Spleen (tissue), 11 donors: ENCODE results near the gene EPHA2. TPM values are rescaled to one million over a fixed set of nuclear protein-coding genes. Genes with fewer than 3 reads are reported as not detected.

Experiments used
- DNase-seq: peaks from one replicate; pipeline ENCODE4 v3.0.0-alpha.2; 2020
- H3K27ac ChIP-seq, 8 donors: fragments of 200-600 bp; sonication (generic) in 7 of 8; 1 replicate in 4 of 8; 2 replicates in 4 of 8; pipeline versions ENCODE4 v1.5.0 to v1.8.0; 2016 to 2021; ENCODE audit warnings: inconsistent platforms in 4 of 8, mild to moderate bottlenecking in 4 of 8, moderate library complexity in 1 of 8
- H3K27me3 ChIP-seq, 7 donors: fragments of 200-600 bp; sonication (generic) in 6 of 7; replicated peaks in 1 of 7; 1 replicate in 4 of 7; 2 replicates in 3 of 7; pipeline versions ENCODE4 v1.5.0 to v1.8.0; 2016 to 2021; ENCODE audit warnings: inconsistent platforms in 3 of 7, mild to moderate bottlenecking in 1 of 7
- H3K36me3 ChIP-seq, 6 donors: fragments of 200-600 bp; sonication (generic) in 5 of 6; 1 replicate in 4 of 6; 2 replicates in 2 of 6; pipeline versions ENCODE4 v1.5.0 to v1.8.0; 2016 to 2021; ENCODE audit warnings: inconsistent platforms in 2 of 6
- H3K4me1 ChIP-seq, 6 donors: fragments of 200-600 bp; sonication (generic) in 5 of 6; 1 replicate in 3 of 6; 2 replicates in 3 of 6; pipeline versions ENCODE4 v1.5.0 to v1.8.0; 2016 to 2021; ENCODE audit warnings: inconsistent platforms in 3 of 6
- H3K4me3 ChIP-seq, 8 donors: fragments of 200-600 bp; sonication (generic) in 7 of 8; 1 replicate in 4 of 8; 2 replicates in 4 of 8; pipeline versions ENCODE4 v1.5.0 to v1.8.0; 2016 to 2021; ENCODE audit warnings: inconsistent platforms in 4 of 8, mild to moderate bottlenecking in 4 of 8, moderate library complexity in 2 of 8
- H3K9me3 ChIP-seq, 8 donors: fragments of 200-600 bp; sonication (generic) in 7 of 8; 1 replicate in 4 of 8; 2 replicates in 4 of 8; pipeline versions ENCODE4 v1.5.0 to v1.8.0; 2016 to 2021; ENCODE audit warnings: inconsistent platforms in 4 of 8
- POLR2A ChIP-seq, 3 donors: fragments of 450-650 bp; IDR thresholded peaks; one replicate each; pipeline ENCODE4 v1.5.1; 2017; ENCODE audit warnings: antibody characterized with exemption in 3 of 3, mild to moderate bottlenecking in 1 of 3
- POLR2AphosphoS5 ChIP-seq, 3 donors: sonication (generic); formaldehyde crosslinking; IDR thresholded peaks; one replicate each; pipeline ENCODE4 v1.5.1; 2017; ENCODE audit warnings: antibody characterized with exemption in 3 of 3
- WGBS, 5 donors: extraction: QIAGEN DNeasy Blood & Tissue Kit in 3 of 5; methylation state at CpG; one replicate each; pipeline versions ENCODE4 v1.1.5 to v1.1.7; 2013 to 2018; 5-methylcytosine and 5-hydroxymethylcytosine counted together
- intact Hi-C: fragments of 100-400 bp; cut with DNase I; formaldehyde crosslinking; loops from one replicate; pipeline ENCODE4 v1.15.0; 2023; ENCODE audit warnings: low total_unique reads
- polyA plus RNA-seq, 3 donors: library from polyadenylated mRNA; stranded (reverse); fragments of 200-250 nt; gene quantifications; one replicate each; pipeline ENCODE4 v1.2.1, GENCODE V29; 2013
- total RNA-seq, 7 donors: library from RNA; depleted of rRNA in 3 of 7; stranded (reverse); fragments of >200 nt in 3 of 7; fragmentation: NEBNext Ultra II Directional in 4 of 7; extraction: Animal tissue kit (Norgen Biotek cat#: 25700) in 4 of 7; gene quantifications; one replicate each; pipeline versions ENCODE4 v1.1.0 to v1.2.1, GENCODE V29; 2016 to 2021
- TF ChIP-seq, protein P1 (sequence below), 11 experiments: fragments of 200-600 bp in 7 of 11; fragments of 450-650 bp in 4 of 11; sonication (generic) in 4 of 11; IDR thresholded peaks in 8 of 11; conservative IDR thresholded peaks in 3 of 11; 1 replicate in 7 of 11; 2 replicates in 4 of 11; pipeline versions ENCODE4 v1.4.0 to v1.8.0; 2016 to 2021; ENCODE audit warnings: antibody characterized with exemption in 11 of 11, inconsistent platforms in 4 of 11, mild to moderate bottlenecking in 1 of 11
- donor health status: healthy with polysubstance abuse.
- donor health status: DM: no; HTN: no; CAD: no; lungs with moderate emphysema.
- donor health status: DM: no; HTN: no; CAD: no.
- donor health status: Bipolar disorder and iron deficiency.
- donor health status: healthy.
- donor health status: DM: no; HTN: no; CAD: no.
- donor health status: DM: yes; HTN: yes; CAD: no.

EPHA2 gene
- total and polyA plus RNA-seq, 10 donors, result 2.0 to 35.7 (median 14.8) TPM

DNA sequence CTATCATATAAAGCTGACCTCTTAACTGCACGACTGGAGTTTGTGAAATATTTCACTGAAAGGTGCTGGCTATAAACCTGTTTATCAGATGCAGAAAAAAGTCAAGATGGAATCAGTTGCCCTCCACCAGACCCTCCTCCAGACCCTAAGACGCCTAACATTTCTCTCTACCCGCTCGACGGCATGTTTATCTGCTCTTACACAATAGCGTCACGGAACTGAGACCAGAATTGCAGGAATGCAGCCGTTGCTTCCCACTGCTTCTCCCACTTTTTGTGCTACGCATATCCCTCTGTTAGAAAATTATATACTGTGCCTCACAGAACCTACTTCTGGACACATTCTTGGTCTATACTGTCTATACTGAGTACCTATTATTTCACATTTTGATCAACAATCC is 54.2 kb downstream of the EPHA2 start:
- H3K4me3 ChIP-seq, result no peak overlapping the region
- no peaks in the 10 kb centered on the region for H3K36me3 ChIP-seq
- no peaks in the 10 kb centered on the region for H3K27me3 ChIP-seq
- DNase-seq, result no peak
- H3K27ac ChIP-seq, result no peak overlapping the region
- H3K4me1 ChIP-seq, result peaks cover 0 to 5% (median 0%) of the 10 kb centered on the region in 6 donors
- 69 to 88% (median 80%) methylated on average over 9 of the region's 9 CpGs for WGBS, 5 donors
- intact Hi-C loops, result no loop called here
- TF ChIP-seq POLR2A (IDR thresholded peaks at IDR 0.05) (no peak), POLR2AphosphoS5 (IDR thresholded peaks at IDR 0.05) (no peak)
- TF ChIP-seq, protein P1, sequence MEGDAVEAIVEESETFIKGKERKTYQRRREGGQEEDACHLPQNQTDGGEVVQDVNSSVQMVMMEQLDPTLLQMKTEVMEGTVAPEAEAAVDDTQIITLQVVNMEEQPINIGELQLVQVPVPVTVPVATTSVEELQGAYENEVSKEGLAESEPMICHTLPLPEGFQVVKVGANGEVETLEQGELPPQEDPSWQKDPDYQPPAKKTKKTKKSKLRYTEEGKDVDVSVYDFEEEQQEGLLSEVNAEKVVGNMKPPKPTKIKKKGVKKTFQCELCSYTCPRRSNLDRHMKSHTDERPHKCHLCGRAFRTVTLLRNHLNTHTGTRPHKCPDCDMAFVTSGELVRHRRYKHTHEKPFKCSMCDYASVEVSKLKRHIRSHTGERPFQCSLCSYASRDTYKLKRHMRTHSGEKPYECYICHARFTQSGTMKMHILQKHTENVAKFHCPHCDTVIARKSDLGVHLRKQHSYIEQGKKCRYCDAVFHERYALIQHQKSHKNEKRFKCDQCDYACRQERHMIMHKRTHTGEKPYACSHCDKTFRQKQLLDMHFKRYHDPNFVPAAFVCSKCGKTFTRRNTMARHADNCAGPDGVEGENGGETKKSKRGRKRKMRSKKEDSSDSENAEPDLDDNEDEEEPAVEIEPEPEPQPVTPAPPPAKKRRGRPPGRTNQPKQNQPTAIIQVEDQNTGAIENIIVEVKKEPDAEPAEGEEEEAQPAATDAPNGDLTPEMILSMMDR (IDR thresholded peaks at IDR 0.05 in 8 of 11, conservative IDR thresholded peaks at IDR 0.05 in 3 of 11), result no peak
- peaks cover 0 to 18% (median 2%) of the 10 kb centered on the region in 8 donors for H3K9me3 ChIP-seq

DNA sequence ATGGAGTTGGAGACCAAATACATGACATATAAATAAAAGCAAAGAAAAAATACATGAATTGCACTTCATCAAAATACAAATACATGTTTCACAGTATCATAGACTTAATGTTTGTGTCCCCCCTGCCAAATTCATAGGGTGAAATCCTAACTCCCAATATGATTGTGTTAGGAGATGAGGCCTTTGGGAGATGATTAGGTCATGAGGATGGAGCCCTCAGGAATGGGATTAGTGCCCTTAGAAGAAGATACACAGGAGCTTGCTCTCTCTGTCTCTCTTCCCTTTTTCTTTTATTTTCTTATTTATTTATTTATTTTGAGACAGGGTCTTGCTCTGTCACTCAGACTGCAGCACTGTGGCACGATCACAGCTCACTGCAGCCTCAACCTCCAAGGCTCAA is 56.5 kb downstream of the EPHA2 start:
- intact Hi-C loops, result no loop called here
- H3K4me3 ChIP-seq, result no peak overlapping the region

DNA sequence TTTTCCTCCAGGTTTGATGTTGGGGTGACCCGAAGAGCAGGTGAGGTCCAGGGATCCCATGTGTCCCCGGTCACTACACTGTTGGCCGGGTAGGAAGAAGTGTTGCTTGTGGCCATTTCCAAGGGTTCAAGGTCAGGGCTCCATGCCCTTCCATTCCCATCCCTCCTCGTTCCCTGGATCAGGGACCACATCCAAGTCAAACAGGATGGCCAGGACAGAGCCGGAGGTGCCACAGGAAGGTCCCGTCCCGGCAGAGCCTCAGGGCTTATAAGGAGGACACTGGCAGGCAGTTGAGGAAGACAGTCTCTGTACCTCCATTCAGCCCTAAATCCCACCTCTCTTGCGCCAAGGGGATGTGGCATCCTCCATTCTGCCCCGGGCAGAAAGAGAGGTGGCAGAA is 60.4 kb downstream of the EPHA2 start:
- Histone ChIP-seq H3K27ac (no peak overlapping the region), H3K4me3 (no peak overlapping the region), H3K36me3 (no peaks in the 10 kb centered on the region), H3K9me3 (peaks cover 0 to 4% (median 0%) of the 10 kb centered on the region in 8 donors), H3K4me1 (no peaks in the 10 kb centered on the region), H3K27me3 (peaks cover 0 to 12% (median 0%) of the 10 kb centered on the region in 7 donors)
- no peak for TF ChIP-seq POLR2AphosphoS5 (IDR thresholded peaks at IDR 0.05)
- TF ChIP-seq, protein P1 (IDR thresholded peaks at IDR 0.05 in 8 of 11, conservative IDR thresholded peaks at IDR 0.05 in 3 of 11), result no peak
- TF ChIP-seq POLR2A (IDR thresholded peaks at IDR 0.05), result no peak
- WGBS, 5 donors, result 63 to 82% (median 75%) methylated on average over 8 to 9 of the region's 9 CpGs
- intact Hi-C loops, result no loop called here
- DNase-seq, result no peak

More for the DNA sequence above, 56.5 kb downstream of the EPHA2 start:
- Histone ChIP-seq H3K27ac (no peak overlapping the region), H3K27me3 (peaks cover 0 to 12% (median 0%) of the 10 kb centered on the region in 7 donors), H3K9me3 (peaks cover 0 to 18% (median 2%) of the 10 kb centered on the region in 8 donors), H3K4me1 (no peaks in the 10 kb centered on the region), H3K36me3 (no peaks in the 10 kb centered on the region)
- WGBS, 5 donors, result 70 to 96% (median 82%) methylated on average over 1 of the region's 1 CpG
- no peak for DNase-seq
- TF ChIP-seq POLR2AphosphoS5 (IDR thresholded peaks at IDR 0.05) (no peak), POLR2A (IDR thresholded peaks at IDR 0.05) (no peak)
- TF ChIP-seq, protein P1 (IDR thresholded peaks at IDR 0.05 in 8 of 11, conservative IDR thresholded peaks at IDR 0.05 in 3 of 11), result no peak

DNA sequence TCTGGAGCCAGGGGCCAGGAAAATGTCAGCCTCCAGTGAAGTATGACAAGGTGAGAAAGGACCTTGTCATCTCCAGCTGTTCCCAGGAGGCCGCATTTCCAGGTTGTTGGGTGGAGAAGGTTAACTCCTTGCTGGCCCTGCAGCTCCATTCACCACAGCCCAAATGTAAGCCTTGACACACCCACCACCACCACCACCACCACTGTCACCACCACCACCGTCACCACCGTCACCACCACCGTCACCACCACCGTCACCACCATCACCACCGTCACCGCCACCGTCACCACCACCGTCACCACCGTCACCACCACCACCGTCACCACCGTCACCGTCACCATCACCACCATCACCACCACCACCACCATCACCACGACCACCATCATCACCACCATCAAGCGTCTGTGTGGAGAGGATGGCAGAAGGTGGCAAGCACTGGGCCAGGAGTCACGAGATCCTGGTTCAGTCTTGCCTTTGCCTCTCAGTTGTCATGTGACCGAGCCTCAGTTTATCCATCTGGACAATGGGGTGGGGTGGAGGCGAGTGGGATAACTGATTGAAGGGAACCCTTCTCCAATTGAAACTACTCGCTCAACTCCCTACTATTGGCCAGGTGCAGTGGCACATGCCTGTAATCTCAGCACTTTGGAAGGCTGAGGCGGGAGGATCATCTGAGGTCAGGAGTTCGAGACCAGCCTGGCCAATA is 61.3 kb downstream of the EPHA2 start:
- H3K4me3 ChIP-seq, result no peak overlapping the region
- no peaks in the 10 kb centered on the region for H3K36me3 ChIP-seq
- no peak for TF ChIP-seq POLR2AphosphoS5 (IDR thresholded peaks at IDR 0.05)
- TF ChIP-seq, protein P1 (IDR thresholded peaks at IDR 0.05 in 8 of 11, conservative IDR thresholded peaks at IDR 0.05 in 3 of 11), result no peak
- no peak for TF ChIP-seq POLR2A (IDR thresholded peaks at IDR 0.05)
- WGBS, 5 donors, result 83 to 94% (median 89%) methylated on average over 20 to 21 of the region's 21 CpGs
- no peaks in the 10 kb centered on the region for H3K4me1 ChIP-seq
- no peak overlapping the region for H3K27ac ChIP-seq
- H3K27me3 ChIP-seq, result peaks cover 0 to 12% (median 0%) of the 10 kb centered on the region in 7 donors
- H3K9me3 ChIP-seq, result peaks cover 0 to 4% (median 0%) of the 10 kb centered on the region in 8 donors
- intact Hi-C loops, result no loop called here
- DNase-seq, result no peak
